Epithelial cell of esophagus (primary cell): Measurements from ENCODE around the gene TNFRSF13B.
"Not testable (repeated sequence)": the region's sequence is repeated elsewhere in the genome, so short reads cannot be mapped to it uniquely, and the experiment has no call there.

Source experiments
- DNase-seq: peaks from one replicate; pipeline ENCODE4 v3.0.0; 2010; ENCODE audit warnings: low read depth
- H3K4me3 ChIP-seq: 2 replicates; pipeline ENCODE4 v1.5.1; 2011; ENCODE audit warnings: mild to moderate bottlenecking, low read length, control low read depth
- CTCF ChIP-seq: IDR thresholded peaks from 2 replicates; pipeline ENCODE4 v1.5.1; 2011; ENCODE audit warnings: low read depth, mild to moderate bottlenecking, low read length, control low read depth, inconsistent platforms; ENCODE audit not compliant: insufficient read depth; ENCODE audit errors: missing control alignments

Gene TNFRSF13B

DNA sequence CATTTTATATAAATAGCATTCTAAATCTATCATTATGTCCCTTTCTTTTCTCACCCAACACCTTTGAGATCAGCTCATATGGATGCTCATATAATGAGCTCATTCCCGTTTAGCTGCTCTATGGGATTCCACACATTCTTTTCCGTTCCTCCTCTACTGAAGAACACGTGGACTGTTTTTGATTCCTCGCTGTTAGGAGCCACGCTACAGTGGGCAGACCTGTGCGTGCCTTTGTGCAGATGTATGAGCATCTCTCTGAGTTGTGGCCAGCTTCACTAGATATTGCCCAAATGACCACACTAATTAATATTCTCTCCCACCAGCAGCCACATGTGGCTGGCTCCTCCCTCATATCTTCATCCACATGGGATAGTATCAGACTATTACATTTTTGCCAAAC lies 6.0 kb upstream of the TNFRSF13B start:
- H3K4me3 ChIP-seq, result no peak overlapping the region
- peak; percentile 13 for DNase-seq
- TF ChIP-seq CTCF, result no peak

DNA sequence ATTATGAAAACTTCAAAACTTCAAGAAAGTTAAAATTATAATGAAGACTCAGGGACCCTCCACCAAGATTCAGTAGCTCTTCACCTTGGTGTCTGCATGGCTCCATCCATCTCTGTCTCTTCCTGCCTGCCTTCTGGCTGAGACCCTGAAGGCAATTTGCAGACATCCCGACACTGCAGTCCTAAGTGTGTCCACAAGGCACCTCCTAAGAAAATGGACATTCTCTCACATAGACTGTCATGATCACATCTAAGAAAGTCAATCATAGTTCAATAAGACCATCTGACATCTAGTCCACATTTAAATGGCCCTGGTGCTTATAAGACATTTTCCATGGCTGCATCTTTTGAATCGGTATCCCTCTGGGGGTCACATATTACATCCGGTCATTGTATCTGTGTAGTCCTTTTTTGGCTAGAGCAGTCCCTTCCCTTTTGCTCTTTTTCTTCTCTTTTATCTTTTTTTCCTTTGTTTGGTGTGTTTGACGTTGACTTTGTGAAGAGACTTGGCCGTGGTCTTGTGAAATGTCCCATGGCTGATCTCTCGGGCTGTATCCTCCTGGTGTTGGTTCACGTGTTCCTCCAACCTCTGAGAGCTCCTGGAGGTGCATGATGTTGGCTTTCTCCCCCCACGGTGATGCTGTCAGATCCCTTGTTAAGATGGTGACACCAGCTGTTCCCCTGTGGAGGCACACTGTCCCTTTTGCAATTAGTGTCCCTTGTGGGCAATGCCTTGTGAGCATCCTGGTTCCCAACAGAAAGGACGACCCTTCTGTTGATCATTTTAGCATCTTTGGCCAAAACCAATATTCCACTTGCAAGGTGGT lies 5.0 kb upstream of the TNFRSF13B start:
- no peak overlapping the region for H3K4me3 ChIP-seq
- TF ChIP-seq CTCF, result no peak
- DNase-seq, result no peak

DNA sequence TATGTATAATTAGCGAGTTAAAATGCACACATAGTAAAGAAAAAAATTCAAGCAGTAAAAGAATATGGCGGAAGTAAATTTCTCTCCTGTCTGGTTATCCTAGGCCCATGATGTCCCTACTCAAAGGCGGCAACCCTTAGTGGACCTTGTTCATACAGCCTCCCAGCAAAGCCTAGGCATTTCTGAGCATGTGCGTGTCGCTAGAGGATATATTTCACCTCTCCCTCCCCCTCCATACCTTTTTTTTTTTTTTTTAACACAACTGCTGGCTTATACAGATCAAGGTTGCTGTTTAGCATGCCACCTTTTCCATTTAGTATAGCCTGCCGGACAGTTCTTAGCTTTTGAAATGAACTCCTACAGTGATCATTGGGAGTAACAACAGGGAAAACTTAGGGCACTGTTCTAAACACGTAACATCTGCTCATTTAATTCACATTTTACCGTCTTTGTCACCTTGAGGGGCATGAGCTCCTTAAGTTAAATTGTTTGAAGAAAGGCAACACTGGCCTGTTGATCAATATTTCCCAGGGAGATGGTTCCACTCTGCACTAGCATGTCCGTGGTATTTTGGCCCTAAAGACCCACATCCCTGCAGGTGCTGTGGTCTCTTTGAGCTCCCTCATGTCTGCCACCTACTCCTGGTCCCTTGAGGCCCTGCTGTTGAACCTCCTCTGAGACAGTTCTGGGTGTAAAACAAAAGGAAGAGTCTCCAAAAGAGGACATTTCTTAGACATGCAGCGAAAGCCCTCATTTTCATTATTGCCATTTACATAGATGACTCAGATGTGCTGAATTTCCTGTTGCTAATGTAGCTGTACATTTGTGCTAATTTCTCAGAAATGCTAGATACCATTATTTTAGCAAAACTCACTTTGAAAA lies 4.1 kb upstream of the TNFRSF13B start:
- no peak for TF ChIP-seq CTCF
- no peak for DNase-seq
- H3K4me3 ChIP-seq, result no peak overlapping the region

DNA sequence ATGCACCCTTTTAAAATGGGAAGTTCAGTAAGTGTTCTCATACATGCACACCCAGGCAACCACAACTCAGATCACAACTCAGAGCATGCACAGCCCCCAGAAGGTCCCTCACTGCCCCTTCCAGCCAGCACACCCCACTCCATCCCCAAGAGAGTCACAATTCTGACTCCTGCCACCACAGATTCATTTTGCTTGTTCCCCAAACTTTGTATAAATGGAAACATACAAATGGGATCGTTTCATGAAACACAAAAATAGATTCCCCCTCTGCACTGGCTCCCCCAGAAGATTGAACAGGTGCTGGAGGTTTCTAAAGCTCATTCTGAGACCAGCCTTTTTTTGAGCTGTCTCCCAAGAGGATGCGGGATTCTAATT lies 3.3 kb upstream of the TNFRSF13B start:
- no peak for DNase-seq
- no peak overlapping the region for H3K4me3 ChIP-seq
- no peak for TF ChIP-seq CTCF

GRCh38 chr17:16974569-16975276 lies 2.8 kb upstream of the TNFRSF13B start:
- peak; percentile 34 for DNase-seq
- TF ChIP-seq CTCF, result no peak
- H3K4me3 ChIP-seq, result no peak overlapping the region

- DNase-seq, result no peak
- no peak overlapping the region for H3K4me3 ChIP-seq
- TF ChIP-seq CTCF, result no peak
Observed at GRCh38 chr17:16973760-16974540, 2.0 kb upstream of the TNFRSF13B start.

DNA sequence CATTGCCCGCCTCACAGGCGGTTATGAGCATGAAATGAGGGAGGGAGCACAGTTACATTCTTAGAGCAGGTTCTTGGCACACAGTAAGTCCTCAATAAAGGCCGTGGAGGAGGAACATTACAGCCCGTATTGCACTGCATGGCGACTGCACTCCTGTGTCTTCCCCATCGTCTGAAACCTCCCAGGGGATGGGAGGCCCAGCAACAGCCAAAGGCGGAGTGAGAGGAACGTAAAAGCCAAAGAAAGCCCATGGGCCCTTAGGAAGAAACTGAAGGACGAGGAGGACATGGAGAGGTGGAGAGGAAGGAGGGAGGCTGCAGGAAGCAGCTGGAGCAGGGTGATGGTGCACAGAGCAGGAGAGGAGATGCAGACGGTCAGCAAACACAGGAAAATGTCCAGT lies 1.1 kb upstream of the TNFRSF13B start:
- DNase-seq, H3K4me3 ChIP-seq: not testable (repeated sequence)
